Keratinocyte (primary cell): Measurements from ENCODE around the gene MOV10L1. TPM values are rescaled to one million over a fixed set of nuclear protein-coding genes. Genes with fewer than 3 reads are reported as not detected.

Source experiments
- DNase-seq: peaks from one replicate; pipeline ENCODE4 v3.0.0-alpha.2; 2011; ENCODE audit warnings: low read depth, missing footprints, low spot score
- FAIRE-seq: peaks from 2 replicates; lab custom pipeline; 2011; peaks lifted over from hg19 to GRCh38; lab: Jason Lieb, UNC
- H2AFZ ChIP-seq: 2 replicates; pipeline ENCODE4 v1.6.0; 2012; ENCODE audit warnings: low read length, control low read depth, inconsistent platforms; ENCODE audit not compliant: control insufficient read depth
- H3K27ac ChIP-seq: 2 replicates; pipeline ENCODE4 v1.5.1; 2011; ENCODE audit warnings: low read length; ENCODE audit not compliant: control insufficient read depth, insufficient read depth
- H3K27me3 ChIP-seq: 3 replicates; pipeline ENCODE4 v1.6.0; 2011; ENCODE audit warnings: low read length; ENCODE audit not compliant: control insufficient read depth, insufficient read depth; ENCODE audit errors: extremely low read depth
- H3K36me3 ChIP-seq, 2 experiments: 2 replicates in 1 of 2; 3 replicates in 1 of 2; pipeline ENCODE4 v1.5.1; 2011; ENCODE audit warnings: low read length in 2 of 2, mild to moderate bottlenecking in 1 of 2; ENCODE audit not compliant: control insufficient read depth in 2 of 2, insufficient read depth in 2 of 2; ENCODE audit errors: extremely low read depth in 1 of 2
- H3K4me1 ChIP-seq: 3 replicates; pipeline ENCODE4 v1.5.1; 2011; ENCODE audit warnings: low read length; ENCODE audit not compliant: control insufficient read depth, insufficient read depth; ENCODE audit errors: extremely low read depth
- H3K4me2 ChIP-seq: 3 replicates; pipeline ENCODE4 v1.6.0; 2011; ENCODE audit warnings: low read depth, low read length; ENCODE audit not compliant: control insufficient read depth, insufficient read depth; ENCODE audit errors: extremely low read depth
- H3K4me3 ChIP-seq, 3 experiments: fragments of 200-600 bp in 1 of 3; sonication (generic) in 1 of 3; 2 replicates in 2 of 3; 3 replicates in 1 of 3; pipeline ENCODE4 v1.5.1; 2011 to 2016; ENCODE audit warnings: low read length in 3 of 3, mild to moderate bottlenecking in 3 of 3, control low read depth in 2 of 3, inconsistent platforms in 1 of 3, low read depth in 1 of 3, mixed read lengths in 1 of 3, mixed run types in 1 of 3, moderate library complexity in 1 of 3; ENCODE audit not compliant: control insufficient read depth in 2 of 3, insufficient read depth in 2 of 3; ENCODE audit errors: extremely low read depth in 1 of 3
- H3K79me2 ChIP-seq: 2 replicates; pipeline ENCODE4 v1.6.0; 2012; ENCODE audit warnings: low read length; ENCODE audit not compliant: control insufficient read depth, insufficient read depth
- H3K9ac ChIP-seq: 3 replicates; pipeline ENCODE4 v1.6.0; 2011; ENCODE audit warnings: low read length; ENCODE audit not compliant: control insufficient read depth, insufficient read depth; ENCODE audit errors: extremely low read depth
- H3K9me1 ChIP-seq: 3 replicates; pipeline ENCODE4 v1.6.0; 2011; ENCODE audit warnings: low read length; ENCODE audit not compliant: control insufficient read depth, insufficient read depth; ENCODE audit errors: extremely low read depth
- H3K9me3 ChIP-seq: 2 replicates; pipeline ENCODE4 v1.5.1; 2012; ENCODE audit warnings: low read depth, low read length; ENCODE audit not compliant: control insufficient read depth
- H4K20me1 ChIP-seq: 3 replicates; pipeline ENCODE4 v1.6.0; 2011; ENCODE audit warnings: low read length; ENCODE audit not compliant: control insufficient read depth, insufficient read depth; ENCODE audit errors: extremely low read depth
- EZH2 ChIP-seq: IDR thresholded peaks from one replicate; pipeline ENCODE4 v1.6.1; 2012; ENCODE audit warnings: inconsistent platforms, mild to moderate bottlenecking, low read length, moderate library complexity
- dilution Hi-C: fragments of 300-500 bp; cut with MboI; formaldehyde crosslinking; loops from one replicate; pipeline ENCODE4 v1.7.0; 2020; ENCODE audit warnings: low sequenced_read_pairs; ENCODE audit not compliant: extremely low pct_ligation_motif_present
- polyA plus RNA-seq, 5 experiments: library from polyadenylated mRNA; depleted of rRNA in 3 of 5; stranded (reverse) in 3 of 5; stranded (forward) in 1 of 5; unstranded in 1 of 5; fragments of >200 nt; gene quantifications; 1 replicate in 1 of 5; 2 replicates in 3 of 5; 3 replicates in 1 of 5; pipeline versions ENCODE4 v1.2.1 to v1.2.3, GENCODE V29; 2011 to 2012; ENCODE audit warnings: missing spikeins in 2 of 5, low read depth in 1 of 5, low replicate concordance in 1 of 5
- TF ChIP-seq, protein P1 (sequence below), 3 experiments: IDR thresholded peaks in 1 of 3; conservative IDR thresholded peaks in 1 of 3; optimal IDR thresholded peaks in 1 of 3; 2 replicates in 2 of 3; 3 replicates in 1 of 3; pipeline versions ENCODE3 to v1.5.1; 2011; ENCODE audit warnings: low read length in 3 of 3, mild to moderate bottlenecking in 3 of 3, moderate library complexity in 2 of 3, control low read depth in 1 of 3, inconsistent platforms in 1 of 3; ENCODE audit not compliant: insufficient read depth in 2 of 3; ENCODE audit errors: extremely low read depth in 1 of 3

MOV10L1 gene
- polyA plus RNA-seq, 1 donor (not counting 4 experiments of a cell fraction or from before 2014, with no cell fraction given): not detected

DNA sequence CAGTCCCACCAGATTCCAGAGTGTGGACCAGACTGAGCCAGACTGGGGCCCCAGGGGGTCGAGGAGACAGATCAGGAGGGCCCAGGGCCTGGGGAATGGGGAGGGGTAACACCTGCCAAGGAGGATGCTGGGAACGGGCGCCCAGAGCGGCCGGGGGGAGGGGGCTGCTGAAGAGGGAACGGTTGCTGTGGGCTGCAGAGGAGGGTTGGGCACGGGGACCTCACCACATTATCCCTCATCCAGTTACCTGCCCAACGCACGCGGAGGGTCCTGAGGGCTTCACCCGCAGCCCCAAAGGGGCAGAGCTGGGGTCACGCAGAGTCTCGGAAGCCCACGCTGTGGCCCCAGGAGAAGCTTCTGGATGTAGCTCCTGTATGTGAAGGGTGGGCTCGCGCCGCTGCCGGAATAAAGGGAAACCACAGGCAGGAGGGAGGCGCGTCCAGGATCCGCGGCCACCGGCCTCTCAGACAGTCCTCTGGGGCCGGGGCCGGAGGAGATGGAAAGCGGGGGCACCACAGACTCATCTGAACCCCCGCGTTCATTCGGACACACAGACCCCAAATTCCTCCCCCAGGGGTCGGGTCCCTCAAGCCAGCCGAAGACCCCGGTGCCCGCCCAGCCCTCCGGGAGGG is 110.1 kb downstream of the MOV10L1 start:
- H4K20me1 ChIP-seq: no peaks in the 10 kb centered on the region
- TF ChIP-seq EZH2: no peak
- TF ChIP-seq, protein P1, sequence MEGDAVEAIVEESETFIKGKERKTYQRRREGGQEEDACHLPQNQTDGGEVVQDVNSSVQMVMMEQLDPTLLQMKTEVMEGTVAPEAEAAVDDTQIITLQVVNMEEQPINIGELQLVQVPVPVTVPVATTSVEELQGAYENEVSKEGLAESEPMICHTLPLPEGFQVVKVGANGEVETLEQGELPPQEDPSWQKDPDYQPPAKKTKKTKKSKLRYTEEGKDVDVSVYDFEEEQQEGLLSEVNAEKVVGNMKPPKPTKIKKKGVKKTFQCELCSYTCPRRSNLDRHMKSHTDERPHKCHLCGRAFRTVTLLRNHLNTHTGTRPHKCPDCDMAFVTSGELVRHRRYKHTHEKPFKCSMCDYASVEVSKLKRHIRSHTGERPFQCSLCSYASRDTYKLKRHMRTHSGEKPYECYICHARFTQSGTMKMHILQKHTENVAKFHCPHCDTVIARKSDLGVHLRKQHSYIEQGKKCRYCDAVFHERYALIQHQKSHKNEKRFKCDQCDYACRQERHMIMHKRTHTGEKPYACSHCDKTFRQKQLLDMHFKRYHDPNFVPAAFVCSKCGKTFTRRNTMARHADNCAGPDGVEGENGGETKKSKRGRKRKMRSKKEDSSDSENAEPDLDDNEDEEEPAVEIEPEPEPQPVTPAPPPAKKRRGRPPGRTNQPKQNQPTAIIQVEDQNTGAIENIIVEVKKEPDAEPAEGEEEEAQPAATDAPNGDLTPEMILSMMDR (optimal IDR thresholded peaks at IDR 0.05 in 1 of 3, IDR thresholded peaks at IDR 0.05 in 1 of 3, conservative IDR thresholded peaks at IDR 0.05 in 1 of 3; ENCODE audit: extremely low read depth in 1 of 3, insufficient read depth in 2 of 3, low read length in 3 of 3): no peak
- H3K9me3 ChIP-seq: no peaks in the 10 kb centered on the region
- H3K36me3 ChIP-seq: peaks cover 5 to 28% of the 10 kb centered on the region in 2 experiments
- H3K9me1 ChIP-seq: peaks cover 2% of the 10 kb centered on the region
- H3K4me1 ChIP-seq: peaks cover 11% of the 10 kb centered on the region
- peak overlapping the region; percentile 63 for H2AFZ ChIP-seq
- dilution Hi-C loops: no loop called here
- peak overlapping the region; percentile 70 for H3K4me2 ChIP-seq
- H3K4me3 ChIP-seq: peak overlapping the region; percentile 54 to 64 (median 62)
- no peaks in the 10 kb centered on the region for H3K27me3 ChIP-seq
- H3K9ac ChIP-seq: peak overlapping the region; percentile 66
- H3K79me2 ChIP-seq: peaks cover 15% of the 10 kb centered on the region
- peak overlapping the region; percentile 20 for H3K27ac ChIP-seq
- DNase-seq (no peak), FAIRE-seq (no peak)

DNA sequence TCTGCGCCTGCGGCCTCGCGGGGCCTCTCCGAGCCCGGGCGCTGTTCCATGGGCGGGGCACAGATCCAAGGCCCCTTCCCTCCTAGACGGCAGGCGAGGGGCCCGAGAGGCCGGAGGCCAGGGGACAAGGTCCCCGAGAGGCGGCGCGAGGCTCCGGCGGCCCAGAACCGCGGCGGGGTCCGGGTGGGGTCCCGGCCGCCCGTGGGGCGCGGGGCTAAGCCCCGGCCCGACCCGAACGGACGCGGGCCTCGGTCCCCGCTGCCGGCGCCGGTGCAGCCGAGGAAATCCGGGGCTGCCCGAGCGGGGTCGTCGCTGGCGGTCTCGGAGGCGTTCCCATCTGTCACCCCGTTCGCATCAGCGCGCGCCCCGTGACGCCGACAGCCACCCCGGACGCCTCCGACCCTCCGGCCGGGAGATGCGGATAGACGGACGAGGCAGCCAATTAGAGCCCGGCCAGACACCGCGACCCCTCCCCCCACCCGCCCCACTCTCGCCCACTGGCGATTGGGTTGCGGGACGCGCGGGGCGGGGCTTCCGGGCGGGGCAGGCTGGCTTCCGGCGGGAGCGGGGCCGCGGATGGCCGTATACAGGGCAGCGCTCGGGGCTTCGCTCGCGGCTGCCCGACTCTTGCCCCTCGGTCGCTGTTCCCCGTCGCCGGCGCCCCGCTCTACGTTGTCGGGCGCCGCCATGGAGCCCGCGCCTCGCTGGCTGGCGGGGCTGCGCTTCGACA is 110.8 kb downstream of the MOV10L1 start, which contains the start of gene SELENOO:
TSS of gene SELENOO (plus strand) at position 551 of the 730 bp plus-strand sequence. CDS start at position 577, 26 bp downstream.
- Histone ChIP-seq H3K4me1 (peaks cover 11% of the 10 kb centered on the region), H3K9ac (peak within 1 kb of the TSS; percentile 75), H3K4me2 (peak within 1 kb of the TSS; percentile 85), H3K9me1 (peaks cover 2% of the 10 kb centered on the region), H3K36me3 (peaks cover 8 to 24% of the 10 kb centered on the region in 2 experiments), H3K79me2 (peaks cover 15% of the 10 kb centered on the region), H4K20me1 (no peaks in the 10 kb centered on the region), H3K4me3 (peak within 1 kb of the TSS; percentile 54 to 87 (median 75)), H3K27ac (peak within 1 kb of the TSS; percentile 40), H3K27me3 (no peaks in the 10 kb centered on the region), H3K9me3 (no peaks in the 10 kb centered on the region), H2AFZ (peak within 1 kb of the TSS; percentile 63)
- dilution Hi-C loops: no loop called here
- no peak for TF ChIP-seq EZH2
- TF ChIP-seq, protein P1 (optimal IDR thresholded peaks at IDR 0.05 in 1 of 3, IDR thresholded peaks at IDR 0.05 in 1 of 3, conservative IDR thresholded peaks at IDR 0.05 in 1 of 3; ENCODE audit: extremely low read depth in 1 of 3, insufficient read depth in 2 of 3, low read length in 3 of 3): no peak
- FAIRE-seq: no peak
- peak; percentile 35 for DNase-seq
